NCI-H748 treated with DMSO at 0.1 percent for 48 hours (cell line): ENCODE measurements around the gene MBD3L4.
"Not testable (repeated sequence)": the region's sequence is repeated elsewhere in the genome, so short reads cannot be mapped to it uniquely, and the experiment has no call there.

Experiments
- DNase-seq: peaks from one replicate; lab custom pipeline; 2025; lab: John Stamatoyannopoulos, UW

The MBD3L4 gene

GRCh38 chr19:7040079-7040478, at the start of gene MBD3L4:
Gene MBD3L4, minus strand, starts transcription at chr19:7040179. Its CDS starts 35 bp downstream, at chr19:7040144.
- not testable (repeated sequence) for DNase-seq

- DNase-seq, result no peak
These were observed 49.0 kb upstream of the MBD3L4 start for GRCh38 chr19:7088999-7089398.

- DNase-seq, result no peak
These were observed 43.3 kb upstream of the MBD3L4 start for GRCh38 chr19:7083076-7083956.

- DNase-seq, result no peak
These were observed 38.0 kb upstream of the MBD3L4 start for GRCh38 chr19:7078008-7078407.

GRCh38 chr19:7076151-7076550, 36.2 kb upstream of the MBD3L4 start:
- no peak for DNase-seq

- no peak for DNase-seq
These were observed 34.8 kb upstream of the MBD3L4 start for GRCh38 chr19:7074705-7075282.

GRCh38 chr19:7072541-7072940, 32.6 kb upstream of the MBD3L4 start:
- no peak for DNase-seq

- DNase-seq, result no peak
These were observed 29.9 kb upstream of the MBD3L4 start for GRCh38 chr19:7069904-7070226.

GRCh38 chr19:7069042-7069903, 29.3 kb upstream of the MBD3L4 start, which contains the start of gene ZNF557:
Gene ZNF557, plus strand, starts transcription at chr19:7069703. Its CDS starts 5,372 bp downstream, at chr19:7075075.
- peak; percentile 77 for DNase-seq

- no peak for DNase-seq
These were observed 28.6 kb upstream of the MBD3L4 start for GRCh38 chr19:7068599-7068998.

GRCh38 chr19:7067716-7068115, 27.7 kb upstream of the MBD3L4 start:
- no peak for DNase-seq

- DNase-seq, result not testable (repeated sequence)
These were observed 27.1 kb upstream of the MBD3L4 start for GRCh38 chr19:7067122-7067521.

- DNase-seq, result no peak
These were observed 23.9 kb upstream of the MBD3L4 start for GRCh38 chr19:7063764-7064418.

GRCh38 chr19:7063339-7063738, 23.4 kb upstream of the MBD3L4 start:
- DNase-seq, result no peak

GRCh38 chr19:7059977-7060376, 20.0 kb upstream of the MBD3L4 start:
- not testable (repeated sequence) for DNase-seq

GRCh38 chr19:7058576-7058975, 18.6 kb upstream of the MBD3L4 start, which contains the start of gene MBD3L3:
Gene MBD3L3, minus strand, starts transcription at chr19:7058676. Its CDS starts 71 bp downstream, at chr19:7058605.
- DNase-seq, result not testable (repeated sequence)

- not testable (repeated sequence) for DNase-seq
These were observed 16.4 kb upstream of the MBD3L4 start for GRCh38 chr19:7056371-7056770.

- not testable (repeated sequence) for DNase-seq
These were observed 15.7 kb upstream of the MBD3L4 start for GRCh38 chr19:7055679-7056078.

- DNase-seq, result not testable (repeated sequence)
These were observed 14.8 kb upstream of the MBD3L4 start for GRCh38 chr19:7054635-7055368.

- not testable (repeated sequence) for DNase-seq
These were observed 12.9 kb upstream of the MBD3L4 start for GRCh38 chr19:7052896-7053295.

GRCh38 chr19:7051421-7051820, 11.4 kb upstream of the MBD3L4 start:
- DNase-seq, result not testable (repeated sequence)
